GM18868 (cell line): ENCODE data around the gene SPATA6L.
"Not testable (repeated sequence)": the region's sequence is repeated elsewhere in the genome, so short reads cannot be mapped to it uniquely, and the experiment has no call there.

Source experiments
- ATAC-seq: cut with Tn5 transposase; IDR thresholded peaks from one replicate; pipeline ENCODE4 v1.9.1; 2021; ENCODE audit warnings: mild to moderate bottlenecking, moderate library complexity; ENCODE audit not compliant: unreplicated experiment

Gene SPATA6L

GRCh38 chr9:4640027-4640426 is 26.3 kb downstream of the SPATA6L start:
- ATAC-seq: no peak

DNA sequence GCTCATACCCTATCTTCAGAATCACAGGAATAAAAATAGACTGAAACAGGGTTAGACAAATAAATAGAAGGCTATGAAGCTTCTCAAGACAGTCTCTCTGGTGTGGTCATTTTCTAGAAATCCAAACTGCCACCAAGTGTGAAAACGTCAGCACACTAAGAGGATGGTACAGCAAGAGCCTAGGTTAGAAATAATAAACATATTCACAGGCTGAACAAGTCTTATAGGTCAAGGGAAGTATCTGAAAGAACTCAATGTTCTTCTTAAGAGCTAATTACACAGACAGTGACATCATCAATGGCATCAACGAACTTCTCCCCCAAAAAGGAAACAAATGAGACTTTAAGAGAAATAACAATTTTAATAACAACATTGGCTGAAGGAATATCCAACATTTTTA is 26.9 kb downstream of the SPATA6L start:
- ATAC-seq: no peak

GRCh38 chr9:4638968-4639367 is 27.3 kb downstream of the SPATA6L start:
- ATAC-seq: no peak

GRCh38 chr9:4630836-4631235 is 35.4 kb downstream of the SPATA6L start:
- no peak for ATAC-seq

GRCh38 chr9:4622016-4622415 is 44.3 kb downstream of the SPATA6L start:
- no peak for ATAC-seq

DNA sequence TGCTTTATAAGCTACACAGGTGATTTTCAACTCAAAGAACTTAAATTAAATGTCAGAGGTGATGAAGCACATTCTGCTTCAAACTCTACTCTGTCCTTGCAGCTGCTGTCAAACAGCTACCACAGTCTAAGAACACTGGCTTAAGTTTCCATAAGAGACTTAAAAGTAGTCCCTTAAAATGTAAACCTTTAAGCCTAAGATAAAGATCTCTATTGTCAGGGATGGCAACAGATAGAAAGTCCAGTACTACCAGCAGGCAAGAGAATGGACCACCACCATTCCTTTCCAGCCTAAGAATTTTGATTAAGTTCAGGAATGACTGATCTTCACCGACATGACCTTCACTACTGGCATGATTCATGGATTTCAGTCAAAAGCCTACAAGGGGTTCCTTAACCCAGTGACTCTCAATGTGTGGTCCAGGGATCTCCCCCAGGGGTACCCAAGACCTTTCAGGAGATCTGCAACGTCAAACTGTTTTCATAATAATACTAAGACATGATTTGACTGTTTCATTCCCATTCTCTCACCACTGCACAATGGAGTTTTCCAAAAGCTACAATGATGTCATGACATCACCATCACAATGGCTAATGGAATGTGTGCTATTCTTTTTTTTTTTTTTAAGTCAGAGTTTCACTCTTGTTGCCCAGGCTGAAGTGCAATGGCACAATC is 45.3 kb downstream of the SPATA6L start:
- no peak for ATAC-seq

GRCh38 chr9:4620057-4620765 is 46.1 kb downstream of the SPATA6L start:
- no peak for ATAC-seq

DNA sequence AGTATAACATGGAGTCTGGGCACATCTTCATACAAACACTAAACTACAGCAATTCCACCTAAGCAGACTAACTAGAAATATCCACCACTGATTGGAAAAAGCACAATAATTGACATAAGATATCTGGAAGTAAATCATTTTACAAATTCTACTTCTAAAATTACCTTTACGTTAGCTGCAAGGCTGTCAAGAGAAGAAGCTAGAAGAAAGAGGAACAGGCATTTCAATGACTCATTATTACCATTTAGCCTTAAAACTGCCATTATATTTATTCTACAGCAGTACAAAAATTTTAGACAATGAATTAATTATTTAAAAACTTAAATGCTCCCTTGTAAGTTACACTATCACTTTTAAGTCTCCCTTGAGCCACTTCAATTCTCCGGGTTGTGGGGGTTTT is 47.6 kb downstream of the SPATA6L start:
- ATAC-seq: no peak

DNA sequence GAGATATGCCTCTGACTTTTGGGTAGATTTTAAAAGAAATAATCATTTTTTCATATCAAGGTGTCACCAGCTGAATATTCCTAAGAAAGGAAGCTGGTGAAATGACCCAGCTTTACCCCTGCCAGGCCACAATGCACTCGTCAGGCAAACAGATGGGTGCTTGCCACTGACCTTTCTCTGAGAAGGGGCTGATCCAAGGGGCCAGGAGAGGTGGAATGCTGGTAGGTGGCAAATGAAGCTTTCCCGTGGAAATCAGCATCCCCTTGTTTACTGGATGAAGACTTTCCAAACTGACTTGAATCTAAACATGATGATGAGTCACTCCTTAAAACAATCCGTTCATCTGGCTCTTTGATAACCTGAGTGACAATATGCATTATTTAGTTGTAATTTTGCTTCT is 48.5 kb downstream of the SPATA6L start:
- no peak for ATAC-seq

GRCh38 chr9:4615778-4616177 is 50.5 kb downstream of the SPATA6L start:
- ATAC-seq: no peak

GRCh38 chr9:4615251-4615650 is 51.0 kb downstream of the SPATA6L start:
- no peak for ATAC-seq

- no peak for ATAC-seq
Observed at GRCh38 chr9:4614627-4615026, 51.7 kb downstream of the SPATA6L start.

- ATAC-seq: not testable (repeated sequence)
Observed at GRCh38 chr9:4606033-4606432, 60.2 kb downstream of the SPATA6L start.

DNA sequence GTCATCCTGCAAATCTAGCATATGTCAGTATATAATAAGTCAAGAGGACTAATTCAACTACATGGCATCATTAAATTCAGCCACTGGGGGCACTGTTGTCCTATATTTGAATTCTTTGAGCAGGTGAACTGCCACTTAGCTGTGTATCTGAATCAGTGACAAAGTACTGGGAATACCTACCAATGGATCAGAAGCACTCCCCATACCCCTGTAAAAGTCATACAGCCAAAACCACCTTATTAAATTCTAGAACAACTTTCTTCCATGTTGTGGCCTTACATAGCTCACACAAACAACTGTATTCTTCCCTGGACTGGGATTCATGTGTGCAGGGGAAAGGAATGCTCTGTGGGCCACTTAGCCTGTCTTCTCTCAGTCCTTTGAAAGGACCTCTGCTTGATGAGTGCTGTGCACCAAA is 61.6 kb downstream of the SPATA6L start:
- ATAC-seq: peak; percentile 90

GRCh38 chr9:4603830-4604229 is 62.5 kb downstream of the SPATA6L start:
- no peak for ATAC-seq

- no peak for ATAC-seq
Observed at GRCh38 chr9:4600368-4600767, 65.9 kb downstream of the SPATA6L start.

DNA sequence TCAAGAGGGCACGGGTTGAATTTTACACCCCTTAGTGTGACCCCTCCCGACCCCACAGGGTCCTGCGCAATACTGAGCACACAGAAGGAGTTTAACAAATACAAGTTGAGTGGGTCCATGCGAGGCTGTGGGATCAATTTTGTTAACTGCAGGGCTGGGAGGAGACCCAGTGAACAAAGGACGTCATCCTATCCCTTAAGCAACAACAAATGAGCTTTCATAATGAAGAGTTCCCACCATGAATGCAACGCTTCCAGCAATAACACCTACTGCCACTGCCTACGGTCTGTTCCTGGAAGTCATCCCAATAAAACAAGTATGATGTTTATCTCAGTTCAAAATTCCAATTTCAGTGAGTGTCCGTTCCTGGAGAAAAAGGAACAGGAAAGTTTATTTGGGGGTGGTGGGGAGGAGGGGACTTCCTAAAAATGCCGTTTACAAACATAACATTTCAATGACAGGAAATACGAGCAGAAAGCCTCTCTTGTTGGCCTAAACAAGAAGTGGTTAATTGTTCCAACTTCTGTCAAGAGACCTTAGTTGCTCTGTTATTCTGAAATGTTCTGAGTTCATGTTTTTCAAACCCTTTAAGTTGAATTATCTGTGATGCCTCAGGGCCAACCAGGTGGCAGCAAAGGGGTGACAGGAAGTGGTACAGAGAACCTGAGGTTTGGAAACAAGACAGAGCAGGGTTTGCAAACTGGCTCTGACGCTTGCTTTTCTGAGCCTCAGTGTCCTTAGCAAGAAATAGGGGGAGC is 69.9 kb downstream of the SPATA6L start:
- no peak for ATAC-seq

DNA sequence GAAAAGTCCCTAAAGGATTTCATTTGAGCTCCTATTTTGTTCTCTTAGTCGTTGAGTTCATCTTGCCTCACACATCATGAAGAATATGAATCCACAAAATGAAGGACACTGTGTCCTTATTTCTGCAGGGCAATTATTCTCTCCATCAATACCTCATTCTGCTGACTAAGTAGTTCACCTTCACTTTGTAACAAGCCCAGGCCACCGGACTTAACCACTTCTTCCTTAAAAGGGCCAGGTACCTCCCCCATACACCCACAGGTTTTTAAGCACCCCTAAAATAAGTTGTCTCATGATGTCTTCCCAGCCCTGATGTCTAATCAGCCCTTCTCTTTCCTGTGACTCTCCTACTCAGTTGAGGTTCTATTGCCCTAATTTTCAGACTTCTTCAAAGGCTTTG is 71.3 kb downstream of the SPATA6L start:
- no peak for ATAC-seq

DNA sequence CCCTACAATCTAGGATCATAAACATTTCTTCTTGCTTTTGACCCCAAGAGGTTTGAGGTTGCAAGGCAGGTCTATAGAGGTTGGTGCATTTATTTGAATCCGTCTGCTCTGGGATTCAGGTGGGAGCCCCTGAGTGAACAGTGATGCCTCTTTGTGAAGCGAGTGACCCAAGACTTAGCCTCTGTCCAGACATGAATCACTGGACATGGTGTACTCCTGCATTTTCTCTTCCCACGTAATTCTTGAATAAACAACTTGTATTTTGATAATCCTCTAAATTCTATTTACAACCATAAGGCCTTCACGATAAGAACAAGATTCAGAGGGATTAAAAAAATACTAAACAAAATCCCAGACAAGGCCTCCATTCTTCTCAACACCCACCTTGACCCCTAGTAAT is 71.7 kb downstream of the SPATA6L start:
- no peak for ATAC-seq

GRCh38 chr9:4592886-4593285 is 73.4 kb downstream of the SPATA6L start:
- ATAC-seq: no peak

- ATAC-seq: no peak
Observed at GRCh38 chr9:4592295-4592694, 74.0 kb downstream of the SPATA6L start.

DNA sequence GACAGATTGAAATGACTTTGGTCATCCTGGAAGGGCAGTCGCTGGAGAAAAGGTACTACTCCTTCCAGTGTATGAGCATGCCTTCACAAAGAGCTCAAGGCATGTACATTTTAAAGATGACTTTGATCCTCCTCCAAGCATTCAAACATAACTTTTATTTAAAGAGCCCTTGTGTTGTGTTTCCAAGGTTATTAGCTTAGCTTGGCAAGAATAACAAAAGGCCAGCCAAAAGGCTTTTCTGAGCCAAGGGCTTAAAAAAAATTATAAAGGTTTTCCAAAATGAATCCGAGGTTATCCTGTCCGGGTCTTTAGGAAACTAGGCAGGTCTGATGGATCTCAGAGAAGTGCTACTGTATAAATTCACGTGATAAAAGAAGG is 75.2 kb downstream of the SPATA6L start:
- no peak for ATAC-seq
